Measurements from ENCODE around the gene CDK19. TPM values are rescaled to one million over a fixed set of nuclear protein-coding genes. Genes with fewer than 3 reads are reported as not detected.
A peak's percentile ranks its signal among the peaks of the same experiment; 100 is the strongest.

Gene CDK19
- total and polyA plus RNA-seq, 2 of the 13 experiments (the other 11 are each of a cell fraction or from before 2014, with no cell fraction given) = 13.4 to 27.0 TPM

GRCh38 chr6:110654096-110654820, 161.0 kb downstream of the CDK19 start (continued):
- TF ChIP-seq NFKB2 (CRISPR knock-in tag; IDR thresholded peaks at IDR 0.05; ENCODE audit: borderline replicate concordance) (no peak), FOXP1 (IDR thresholded peaks at IDR 0.05) (0 out of 2 replicates have a peak, but pooled peaks have one; percentile 45), FOXP1 (CRISPR knock-in tag; IDR thresholded peaks at IDR 0.05) (peak; percentile 87), RORA (CRISPR knock-in tag; IDR thresholded peaks at IDR 0.05) (no peak), ZNF264 (CRISPR knock-in tag; IDR thresholded peaks at IDR 0.05) (no peak), FOXA3 (CRISPR knock-in tag; IDR thresholded peaks at IDR 0.05) (peak; percentile 93), ZNF710 (CRISPR knock-in tag; IDR thresholded peaks at IDR 0.05; ENCODE audit: borderline replicate concordance) (no peak), ATF7 (IDR thresholded peaks at IDR 0.05) (no peak), ATF7 (CRISPR knock-in tag; IDR thresholded peaks at IDR 0.05) (no peak), DMAP1 (CRISPR knock-in tag; IDR thresholded peaks at IDR 0.05) (no peak), NKX3-1 (CRISPR knock-in tag; IDR thresholded peaks at IDR 0.05) (no peak), CEBPB (IDR thresholded peaks at IDR 0.05; ENCODE audit: borderline replicate concordance, low read depth, low read length) (peak; percentile 35; the same call in 1 of the 2 replicates), ZNF75D (CRISPR knock-in tag; IDR thresholded peaks at IDR 0.05; ENCODE audit: borderline replicate concordance) (no peak), ZNF383 (CRISPR knock-in tag; IDR thresholded peaks at IDR 0.05; ENCODE audit: borderline replicate concordance) (no peak), KDM2A (CRISPR knock-in tag; IDR thresholded peaks at IDR 0.05; ENCODE audit: borderline replicate concordance, low read depth) (no peak), SP140L (CRISPR knock-in tag; IDR thresholded peaks at IDR 0.05; ENCODE audit: borderline replicate concordance) (no peak), ISL2 (CRISPR knock-in tag; IDR thresholded peaks at IDR 0.05) (peak; percentile 76), E2F2 (CRISPR knock-in tag; IDR thresholded peaks at IDR 0.05; ENCODE audit: borderline replicate concordance) (no peak), DBP (CRISPR knock-in tag; IDR thresholded peaks at IDR 0.05; ENCODE audit: not compliant biosample characterization) (no peak), IKZF1 (IDR thresholded peaks at IDR 0.05) (no peak)
- TF ChIP-seq, protein P1, sequence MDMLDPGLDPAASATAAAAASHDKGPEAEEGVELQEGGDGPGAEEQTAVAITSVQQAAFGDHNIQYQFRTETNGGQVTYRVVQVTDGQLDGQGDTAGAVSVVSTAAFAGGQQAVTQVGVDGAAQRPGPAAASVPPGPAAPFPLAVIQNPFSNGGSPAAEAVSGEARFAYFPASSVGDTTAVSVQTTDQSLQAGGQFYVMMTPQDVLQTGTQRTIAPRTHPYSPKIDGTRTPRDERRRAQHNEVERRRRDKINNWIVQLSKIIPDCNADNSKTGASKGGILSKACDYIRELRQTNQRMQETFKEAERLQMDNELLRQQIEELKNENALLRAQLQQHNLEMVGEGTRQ (IDR thresholded peaks at IDR 0.05; ENCODE audit: low read depth, low read length) = no peak
- TF ChIP-seq, protein P1 (CRISPR knock-in tag; IDR thresholded peaks at IDR 0.05; ENCODE audit: borderline replicate concordance) = no peak
- TF ChIP-seq, protein P2, sequence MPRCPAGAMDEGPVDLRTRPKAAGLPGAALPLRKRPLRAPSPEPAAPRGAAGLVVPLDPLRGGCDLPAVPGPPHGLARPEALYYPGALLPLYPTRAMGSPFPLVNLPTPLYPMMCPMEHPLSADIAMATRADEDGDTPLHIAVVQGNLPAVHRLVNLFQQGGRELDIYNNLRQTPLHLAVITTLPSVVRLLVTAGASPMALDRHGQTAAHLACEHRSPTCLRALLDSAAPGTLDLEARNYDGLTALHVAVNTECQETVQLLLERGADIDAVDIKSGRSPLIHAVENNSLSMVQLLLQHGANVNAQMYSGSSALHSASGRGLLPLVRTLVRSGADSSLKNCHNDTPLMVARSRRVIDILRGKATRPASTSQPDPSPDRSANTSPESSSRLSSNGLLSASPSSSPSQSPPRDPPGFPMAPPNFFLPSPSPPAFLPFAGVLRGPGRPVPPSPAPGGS (CRISPR knock-in tag; IDR thresholded peaks at IDR 0.05) = no peak

All from HepG2 (cell line).